ENCODE results near the gene RFFL. TPM values are rescaled to one million over a fixed set of nuclear protein-coding genes. Genes with fewer than 3 reads are reported as not detected.
"Not testable (repeated sequence)": the region's sequence is repeated elsewhere in the genome, so short reads cannot be mapped to it uniquely, and the experiment has no call there.

The RFFL gene
- total RNA-seq, 1 donor from 2014 or later: 22.9 TPM

DNA sequence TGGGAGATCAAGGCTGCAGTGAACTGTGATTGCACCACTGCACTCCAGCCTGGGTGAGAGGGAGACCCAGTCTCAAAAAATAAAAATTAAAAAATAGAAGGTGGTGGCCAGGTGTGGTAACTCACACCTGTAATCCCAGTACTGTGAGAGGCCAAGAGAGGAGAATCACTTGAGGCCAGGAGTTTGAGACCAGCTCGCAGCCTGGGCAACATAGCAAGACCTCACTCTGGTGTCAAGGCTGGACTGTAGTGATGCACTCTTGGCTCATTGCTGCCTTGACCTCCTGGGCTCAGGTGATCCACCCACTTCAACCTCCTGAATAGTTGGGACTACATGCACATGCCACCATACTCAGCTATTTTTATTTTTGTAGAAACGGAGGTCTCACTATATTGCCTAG is 13.3 kb downstream of the RFFL start:
- peaks cover 25% of the 10 kb centered on the region for H3K4me1 Mint-ChIP-seq (ENCODE audit: unreplicated experiment)
- no peak overlapping the region for H3K27ac Mint-ChIP-seq (ENCODE audit: unreplicated experiment)
- no peaks in the 10 kb centered on the region for H3K27me3 Mint-ChIP-seq (ENCODE audit: unreplicated experiment)
- H3K36me3 Mint-ChIP-seq (ENCODE audit: unreplicated experiment): no peaks in the 10 kb centered on the region
- no peak for DNase-seq (ENCODE audit: extremely low spot score, unreplicated experiment)
- no peaks in the 10 kb centered on the region for H3K9me3 Mint-ChIP-seq (ENCODE audit: unreplicated experiment)
- TF ChIP-seq, protein P1, sequence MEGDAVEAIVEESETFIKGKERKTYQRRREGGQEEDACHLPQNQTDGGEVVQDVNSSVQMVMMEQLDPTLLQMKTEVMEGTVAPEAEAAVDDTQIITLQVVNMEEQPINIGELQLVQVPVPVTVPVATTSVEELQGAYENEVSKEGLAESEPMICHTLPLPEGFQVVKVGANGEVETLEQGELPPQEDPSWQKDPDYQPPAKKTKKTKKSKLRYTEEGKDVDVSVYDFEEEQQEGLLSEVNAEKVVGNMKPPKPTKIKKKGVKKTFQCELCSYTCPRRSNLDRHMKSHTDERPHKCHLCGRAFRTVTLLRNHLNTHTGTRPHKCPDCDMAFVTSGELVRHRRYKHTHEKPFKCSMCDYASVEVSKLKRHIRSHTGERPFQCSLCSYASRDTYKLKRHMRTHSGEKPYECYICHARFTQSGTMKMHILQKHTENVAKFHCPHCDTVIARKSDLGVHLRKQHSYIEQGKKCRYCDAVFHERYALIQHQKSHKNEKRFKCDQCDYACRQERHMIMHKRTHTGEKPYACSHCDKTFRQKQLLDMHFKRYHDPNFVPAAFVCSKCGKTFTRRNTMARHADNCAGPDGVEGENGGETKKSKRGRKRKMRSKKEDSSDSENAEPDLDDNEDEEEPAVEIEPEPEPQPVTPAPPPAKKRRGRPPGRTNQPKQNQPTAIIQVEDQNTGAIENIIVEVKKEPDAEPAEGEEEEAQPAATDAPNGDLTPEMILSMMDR (IDR thresholded peaks at IDR 0.05): no peak
- no peak overlapping the region for H3K4me3 Mint-ChIP-seq (ENCODE audit: unreplicated experiment)

DNA sequence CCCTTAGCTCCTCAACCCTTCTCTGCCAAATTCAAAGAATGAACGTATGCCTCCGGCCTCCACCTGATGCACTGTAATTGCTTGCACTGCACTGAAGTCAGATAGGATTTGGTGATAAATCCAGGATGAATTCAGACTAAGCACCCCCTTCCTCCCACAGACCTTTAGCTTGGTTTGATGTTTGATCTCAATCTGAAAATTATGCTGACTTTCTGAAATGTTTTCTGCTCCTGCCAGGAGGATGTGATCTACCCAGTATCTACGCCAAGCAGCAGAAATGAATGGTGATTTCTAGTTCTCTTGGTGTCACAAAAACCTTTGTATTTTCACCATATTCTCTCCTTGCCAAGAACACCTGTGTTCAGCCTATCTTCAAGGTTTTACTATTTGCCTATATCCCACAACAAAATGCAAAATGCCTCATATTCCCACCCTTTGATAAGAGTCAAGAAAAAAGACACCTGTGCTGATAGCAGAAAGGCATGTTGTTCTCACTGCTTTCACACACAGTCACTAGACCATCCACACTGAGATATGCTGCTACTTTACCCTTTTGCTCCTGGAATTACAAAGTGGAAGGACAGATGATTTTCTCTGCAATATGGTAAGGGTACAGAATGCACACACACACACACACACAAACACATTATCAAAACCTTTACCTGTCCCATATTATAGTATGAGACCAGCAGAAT is 14.7 kb downstream of the RFFL start:
- Mint-ChIP-seq H3K9me3 (ENCODE audit: unreplicated experiment) (no peaks in the 10 kb centered on the region), H3K4me1 (ENCODE audit: unreplicated experiment) (peaks cover 25% of the 10 kb centered on the region), H3K4me3 (ENCODE audit: unreplicated experiment) (no peak overlapping the region), H3K27me3 (ENCODE audit: unreplicated experiment) (no peaks in the 10 kb centered on the region), H3K27ac (ENCODE audit: unreplicated experiment) (no peak overlapping the region), H3K36me3 (ENCODE audit: unreplicated experiment) (no peaks in the 10 kb centered on the region)
- TF ChIP-seq, protein P1 (IDR thresholded peaks at IDR 0.05): no peak
- DNase-seq (ENCODE audit: extremely low spot score, unreplicated experiment): no peak

GRCh38 chr17:35046740-35047283 is 16.7 kb downstream of the RFFL start:
- H3K36me3 Mint-ChIP-seq (ENCODE audit: unreplicated experiment): no peaks in the 10 kb centered on the region
- H3K4me1 Mint-ChIP-seq (ENCODE audit: unreplicated experiment): peaks cover 11% of the 10 kb centered on the region
- TF ChIP-seq, protein P1 (IDR thresholded peaks at IDR 0.05): no peak
- H3K4me3 Mint-ChIP-seq (ENCODE audit: unreplicated experiment): no peak overlapping the region
- no peaks in the 10 kb centered on the region for H3K27me3 Mint-ChIP-seq (ENCODE audit: unreplicated experiment)
- no peak for DNase-seq (ENCODE audit: extremely low spot score, unreplicated experiment)
- no peak overlapping the region for H3K27ac Mint-ChIP-seq (ENCODE audit: unreplicated experiment)
- H3K9me3 Mint-ChIP-seq (ENCODE audit: unreplicated experiment): no peaks in the 10 kb centered on the region

DNA sequence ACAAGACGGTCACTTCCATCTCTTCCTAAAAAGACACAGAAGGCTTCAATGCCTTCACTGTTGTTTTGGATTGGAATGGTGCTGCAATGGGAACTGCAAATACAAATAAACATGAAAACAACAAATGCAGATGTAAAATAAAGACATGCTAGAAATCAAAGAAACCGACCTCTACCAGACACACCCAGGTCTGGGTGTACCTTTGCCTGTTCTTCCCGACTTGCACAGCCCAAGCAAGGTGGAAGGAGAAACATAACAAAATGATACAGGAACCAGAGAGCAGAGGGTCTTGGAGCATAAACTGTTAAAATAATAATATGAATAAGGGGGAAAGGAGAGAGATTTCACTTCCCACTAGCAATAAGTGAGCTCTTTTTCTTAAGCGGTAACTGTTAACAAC is 17.3 kb downstream of the RFFL start:
- Mint-ChIP-seq H3K4me1 (ENCODE audit: unreplicated experiment) (peaks cover 6% of the 10 kb centered on the region), H3K27ac (ENCODE audit: unreplicated experiment) (no peak overlapping the region), H3K36me3 (ENCODE audit: unreplicated experiment) (peaks cover 2% of the 10 kb centered on the region), H3K4me3 (ENCODE audit: unreplicated experiment) (no peak overlapping the region), H3K27me3 (ENCODE audit: unreplicated experiment) (no peaks in the 10 kb centered on the region), H3K9me3 (ENCODE audit: unreplicated experiment) (peaks cover 3% of the 10 kb centered on the region)
- DNase-seq (ENCODE audit: extremely low spot score, unreplicated experiment): no peak
- TF ChIP-seq, protein P1 (IDR thresholded peaks at IDR 0.05): no peak

DNA sequence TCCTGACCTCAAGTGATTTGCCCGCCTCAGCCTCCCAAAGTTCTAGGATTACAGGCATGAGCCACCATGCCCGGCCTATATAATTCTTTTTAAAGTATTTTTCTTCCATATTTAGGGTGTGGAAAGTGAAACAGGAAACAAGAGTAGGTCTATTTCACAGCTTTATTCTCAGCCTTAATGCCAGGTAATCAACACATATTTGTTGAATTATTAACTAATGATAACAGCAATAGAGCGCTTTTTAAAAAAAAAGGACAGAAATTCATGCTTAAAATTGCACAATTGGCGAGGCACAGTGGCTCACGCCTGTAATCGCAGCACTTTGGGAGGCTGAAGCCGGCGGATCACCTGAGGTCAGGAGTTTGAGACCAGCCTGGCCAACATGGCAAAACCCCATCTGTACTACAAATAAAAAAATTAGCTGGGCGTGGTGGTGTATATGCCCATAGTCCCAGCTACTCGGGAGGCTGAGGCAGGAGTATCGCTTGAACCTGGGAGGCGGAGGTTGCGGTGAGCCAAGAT is 18.0 kb downstream of the RFFL start:
- not testable (repeated sequence) for H3K27me3 Mint-ChIP-seq (ENCODE audit: unreplicated experiment); H3K9me3 Mint-ChIP-seq (ENCODE audit: unreplicated experiment); H3K36me3 Mint-ChIP-seq (ENCODE audit: unreplicated experiment); DNase-seq (ENCODE audit: extremely low spot score, unreplicated experiment); H3K27ac Mint-ChIP-seq (ENCODE audit: unreplicated experiment); H3K4me3 Mint-ChIP-seq (ENCODE audit: unreplicated experiment); H3K4me1 Mint-ChIP-seq (ENCODE audit: unreplicated experiment)

All from osteocyte (in vitro differentiated cells).